ENCODE measurements around the gene PROS1.
"Not testable (repeated sequence)": the region's sequence is repeated elsewhere in the genome, so short reads cannot be mapped to it uniquely, and the experiment has no call there.

PROS1 gene

GRCh38 chr3:93969997-93970396 lies 3.7 kb downstream of the PROS1 start:
- in situ Hi-C loops (cut with MboI; ENCODE audit: low sequenced_read_pairs): no loop called here

GRCh38 chr3:93969443-93969842 lies 4.3 kb downstream of the PROS1 start:
- in situ Hi-C loops (cut with MboI; ENCODE audit: low sequenced_read_pairs): no loop called here

- in situ Hi-C loops (cut with MboI; ENCODE audit: low sequenced_read_pairs): not testable (repeated sequence)
Measured at GRCh38 chr3:93965106-93965505, 8.6 kb downstream of the PROS1 start.

- in situ Hi-C loops (cut with MboI; ENCODE audit: low sequenced_read_pairs): no loop called here
Measured at GRCh38 chr3:93962798-93963197, 10.9 kb downstream of the PROS1 start.

- in situ Hi-C loops (cut with MboI; ENCODE audit: low sequenced_read_pairs): no loop called here
Measured at GRCh38 chr3:93961489-93961888, 12.2 kb downstream of the PROS1 start.

- in situ Hi-C loops (cut with MboI; ENCODE audit: low sequenced_read_pairs): no loop called here
Measured at GRCh38 chr3:93961026-93961425, 12.7 kb downstream of the PROS1 start.

- in situ Hi-C loops (cut with MboI; ENCODE audit: low sequenced_read_pairs): not testable (repeated sequence)
Measured at GRCh38 chr3:93949958-93950357, 23.7 kb downstream of the PROS1 start.

- in situ Hi-C loops (cut with MboI; ENCODE audit: low sequenced_read_pairs): not testable (repeated sequence)
Measured at GRCh38 chr3:93937485-93937884, 36.2 kb downstream of the PROS1 start.

GRCh38 chr3:93936549-93936948 lies 37.1 kb downstream of the PROS1 start:
- in situ Hi-C loops (cut with MboI; ENCODE audit: low sequenced_read_pairs): no loop called here

- in situ Hi-C loops (cut with MboI; ENCODE audit: low sequenced_read_pairs): no loop called here
Measured at GRCh38 chr3:93934366-93935046, 39.2 kb downstream of the PROS1 start.

- in situ Hi-C loops (cut with MboI; ENCODE audit: low sequenced_read_pairs): no loop called here
Measured at GRCh38 chr3:93931597-93932229, 42.0 kb downstream of the PROS1 start.

GRCh38 chr3:93930041-93930440 lies 43.7 kb downstream of the PROS1 start:
- in situ Hi-C loops (cut with MboI; ENCODE audit: low sequenced_read_pairs): no loop called here

GRCh38 chr3:93926789-93927188 lies 46.9 kb downstream of the PROS1 start:
- in situ Hi-C loops (cut with MboI; ENCODE audit: low sequenced_read_pairs): no loop called here

- in situ Hi-C loops (cut with MboI; ENCODE audit: low sequenced_read_pairs): no loop called here
Measured at GRCh38 chr3:93924491-93924890, 49.2 kb downstream of the PROS1 start.

GRCh38 chr3:93923006-93923405 lies 50.7 kb downstream of the PROS1 start:
- in situ Hi-C loops (cut with MboI; ENCODE audit: low sequenced_read_pairs): no loop called here

GRCh38 chr3:93917546-93918029 lies 56.1 kb downstream of the PROS1 start:
- in situ Hi-C loops (cut with MboI; ENCODE audit: low sequenced_read_pairs): not testable (repeated sequence)

- in situ Hi-C loops (cut with MboI; ENCODE audit: low sequenced_read_pairs): not testable (repeated sequence)
Measured at GRCh38 chr3:93913623-93914022, 60.1 kb downstream of the PROS1 start.

- in situ Hi-C loops (cut with MboI; ENCODE audit: low sequenced_read_pairs): no loop called here
Measured at GRCh38 chr3:93911206-93911605, 62.5 kb downstream of the PROS1 start.

- in situ Hi-C loops (cut with MboI; ENCODE audit: low sequenced_read_pairs): no loop called here
Measured at GRCh38 chr3:93910097-93910496, 63.6 kb downstream of the PROS1 start.

- in situ Hi-C loops (cut with MboI; ENCODE audit: low sequenced_read_pairs): no loop called here
Measured at GRCh38 chr3:93907132-93907531, 66.6 kb downstream of the PROS1 start.

GRCh38 chr3:93906245-93906644 lies 67.5 kb downstream of the PROS1 start:
- in situ Hi-C loops (cut with MboI; ENCODE audit: low sequenced_read_pairs): no loop called here

GRCh38 chr3:93904568-93904967 lies 69.1 kb downstream of the PROS1 start:
- in situ Hi-C loops (cut with MboI; ENCODE audit: low sequenced_read_pairs): no loop called here

Measured in HL-60/S4 treated with phorbol 12-myristate 13-acetate at 8.2 ng/mL for 4 days and 3 days (cell line).